ENCODE measurements around the gene ADAM22.
A peak's percentile ranks its signal among the peaks of the same experiment; 100 is the strongest.

Gene ADAM22

DNA sequence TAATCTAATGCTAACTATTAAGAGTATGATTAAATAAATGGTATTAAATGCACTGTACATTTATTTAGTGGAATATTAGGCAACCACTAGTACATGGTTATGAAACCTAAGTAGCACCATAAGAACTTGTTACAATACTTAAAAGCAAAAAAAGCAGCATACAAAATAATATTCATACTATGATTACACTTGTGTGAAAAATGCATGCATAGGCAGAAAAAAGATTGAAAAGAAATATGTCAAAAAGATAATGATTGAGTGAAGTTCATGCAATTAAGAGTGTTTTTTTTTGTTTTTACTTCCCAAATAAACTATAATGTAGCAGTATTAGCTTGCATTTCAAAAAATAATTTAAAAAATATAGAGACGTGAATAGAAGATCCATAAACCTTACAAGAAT is 305.8 kb downstream of the ADAM22 start:
- in situ Hi-C loops (cut with MboI; ENCODE audit: low sequenced_read_pairs, unreplicated experiment): no loop called here

DNA sequence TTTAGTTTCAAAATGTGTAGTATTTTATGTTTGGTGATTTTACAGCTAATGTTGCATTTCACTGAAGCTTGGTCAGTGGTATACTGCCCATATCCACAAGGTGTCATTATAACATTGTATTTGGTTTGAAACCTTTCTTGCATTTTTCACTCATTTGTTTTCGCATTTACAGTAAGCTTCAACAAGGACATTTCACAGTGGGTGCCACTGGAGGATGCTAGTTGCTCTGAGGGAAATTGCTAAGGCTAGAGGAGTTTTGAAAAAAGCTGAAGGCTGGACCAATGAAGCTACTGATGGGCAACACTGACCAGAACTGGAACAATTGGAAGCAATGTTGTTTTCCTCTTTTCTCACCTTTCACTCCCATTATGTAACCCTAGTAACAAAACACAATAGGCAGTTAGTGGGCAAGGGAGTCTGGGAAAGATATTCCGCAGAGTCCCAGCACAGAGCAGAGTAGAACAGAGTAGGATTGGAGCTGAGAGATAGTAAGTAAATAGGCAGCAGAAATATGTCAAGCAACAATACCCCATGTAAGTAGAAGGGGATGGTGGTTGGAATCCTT is 309.4 kb downstream of the ADAM22 start:
- in situ Hi-C loops (cut with MboI; ENCODE audit: low sequenced_read_pairs, unreplicated experiment): no loop called here

More for the DNA sequence above, 305.8 kb downstream of the ADAM22 start:
- TF ChIP-seq, protein P1, sequence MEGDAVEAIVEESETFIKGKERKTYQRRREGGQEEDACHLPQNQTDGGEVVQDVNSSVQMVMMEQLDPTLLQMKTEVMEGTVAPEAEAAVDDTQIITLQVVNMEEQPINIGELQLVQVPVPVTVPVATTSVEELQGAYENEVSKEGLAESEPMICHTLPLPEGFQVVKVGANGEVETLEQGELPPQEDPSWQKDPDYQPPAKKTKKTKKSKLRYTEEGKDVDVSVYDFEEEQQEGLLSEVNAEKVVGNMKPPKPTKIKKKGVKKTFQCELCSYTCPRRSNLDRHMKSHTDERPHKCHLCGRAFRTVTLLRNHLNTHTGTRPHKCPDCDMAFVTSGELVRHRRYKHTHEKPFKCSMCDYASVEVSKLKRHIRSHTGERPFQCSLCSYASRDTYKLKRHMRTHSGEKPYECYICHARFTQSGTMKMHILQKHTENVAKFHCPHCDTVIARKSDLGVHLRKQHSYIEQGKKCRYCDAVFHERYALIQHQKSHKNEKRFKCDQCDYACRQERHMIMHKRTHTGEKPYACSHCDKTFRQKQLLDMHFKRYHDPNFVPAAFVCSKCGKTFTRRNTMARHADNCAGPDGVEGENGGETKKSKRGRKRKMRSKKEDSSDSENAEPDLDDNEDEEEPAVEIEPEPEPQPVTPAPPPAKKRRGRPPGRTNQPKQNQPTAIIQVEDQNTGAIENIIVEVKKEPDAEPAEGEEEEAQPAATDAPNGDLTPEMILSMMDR (IDR thresholded peaks at IDR 0.05; ENCODE audit: borderline replicate concordance, control extremely low read depth, extremely low read depth, insufficient read depth, missing control alignments): no peak
- no peak for DNase-seq (ENCODE audit: low spot score)

DNA sequence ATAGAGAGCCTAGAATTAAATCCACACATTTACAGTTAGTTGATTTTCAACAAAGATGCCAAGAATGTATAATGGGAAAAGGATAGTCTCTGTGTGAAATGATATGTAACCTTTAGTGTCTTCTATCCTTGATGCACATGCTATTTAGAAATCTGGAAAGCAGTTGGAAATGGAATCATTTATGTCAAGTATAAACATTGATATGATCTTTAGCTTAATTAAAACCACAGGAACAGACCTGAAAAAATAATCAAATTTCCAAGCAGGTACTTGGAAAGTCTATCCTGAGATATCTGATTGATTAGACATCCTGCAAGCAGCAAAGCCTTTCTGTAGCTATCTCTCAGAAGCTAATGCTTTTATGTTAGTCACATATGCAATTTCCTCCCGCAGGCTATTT is 310.2 kb downstream of the ADAM22 start:
- TF ChIP-seq, protein P1 (IDR thresholded peaks at IDR 0.05; ENCODE audit: borderline replicate concordance, control extremely low read depth, extremely low read depth, insufficient read depth, missing control alignments): no peak
- in situ Hi-C loops (cut with MboI; ENCODE audit: low sequenced_read_pairs, unreplicated experiment): no loop called here
- no peak for DNase-seq (ENCODE audit: low spot score)

More for the DNA sequence above, 309.4 kb downstream of the ADAM22 start:
- peak; percentile 34 for DNase-seq (ENCODE audit: low spot score)
- TF ChIP-seq, protein P1 (IDR thresholded peaks at IDR 0.05; ENCODE audit: borderline replicate concordance, control extremely low read depth, extremely low read depth, insufficient read depth, missing control alignments): peak; percentile 40

Measured in GM13976 (cell line).